Lower leg skin (tissue), 3 donors: Measurements from ENCODE around the gene TEX28.

Experiments
- POLR2A ChIP-seq, 2 donors: fragments of 450-650 bp; IDR thresholded peaks; one replicate each; pipeline ENCODE4 v1.6.1; 2016 to 2017; ENCODE audit warnings: antibody characterized with exemption in 2 of 2, mild to moderate bottlenecking in 1 of 2, moderate library complexity in 1 of 2
- TF ChIP-seq, protein P1 (sequence below), 3 donors: fragments of 450-650 bp; IDR thresholded peaks; one replicate each; pipeline ENCODE4 v1.5.1; 2016; ENCODE audit warnings: antibody characterized with exemption in 3 of 3, mild to moderate bottlenecking in 3 of 3, moderate library complexity in 2 of 3

DNA sequence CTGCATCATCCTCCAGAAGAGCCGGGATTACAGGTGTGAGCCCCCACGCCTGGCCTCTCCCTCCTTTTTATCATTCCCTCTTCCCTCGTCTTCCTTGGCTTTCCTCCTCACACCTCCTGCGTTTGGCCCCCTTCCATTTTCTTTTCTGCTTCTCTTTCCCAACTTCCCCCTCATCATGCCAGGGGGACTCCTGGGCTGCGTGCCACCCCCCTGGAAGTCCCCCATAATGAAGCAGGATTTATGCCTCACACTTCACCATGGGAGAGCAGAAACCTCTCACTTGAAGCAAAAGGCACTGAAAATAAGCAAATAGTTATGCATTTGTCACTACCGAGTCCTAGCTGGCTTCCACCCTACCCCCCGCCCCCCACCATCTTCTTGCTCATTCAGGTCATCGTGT, 8.6 kb upstream of the TEX28 start:
- TF ChIP-seq, protein P1, sequence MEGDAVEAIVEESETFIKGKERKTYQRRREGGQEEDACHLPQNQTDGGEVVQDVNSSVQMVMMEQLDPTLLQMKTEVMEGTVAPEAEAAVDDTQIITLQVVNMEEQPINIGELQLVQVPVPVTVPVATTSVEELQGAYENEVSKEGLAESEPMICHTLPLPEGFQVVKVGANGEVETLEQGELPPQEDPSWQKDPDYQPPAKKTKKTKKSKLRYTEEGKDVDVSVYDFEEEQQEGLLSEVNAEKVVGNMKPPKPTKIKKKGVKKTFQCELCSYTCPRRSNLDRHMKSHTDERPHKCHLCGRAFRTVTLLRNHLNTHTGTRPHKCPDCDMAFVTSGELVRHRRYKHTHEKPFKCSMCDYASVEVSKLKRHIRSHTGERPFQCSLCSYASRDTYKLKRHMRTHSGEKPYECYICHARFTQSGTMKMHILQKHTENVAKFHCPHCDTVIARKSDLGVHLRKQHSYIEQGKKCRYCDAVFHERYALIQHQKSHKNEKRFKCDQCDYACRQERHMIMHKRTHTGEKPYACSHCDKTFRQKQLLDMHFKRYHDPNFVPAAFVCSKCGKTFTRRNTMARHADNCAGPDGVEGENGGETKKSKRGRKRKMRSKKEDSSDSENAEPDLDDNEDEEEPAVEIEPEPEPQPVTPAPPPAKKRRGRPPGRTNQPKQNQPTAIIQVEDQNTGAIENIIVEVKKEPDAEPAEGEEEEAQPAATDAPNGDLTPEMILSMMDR (IDR thresholded peaks at IDR 0.05): no peak
- no peak for TF ChIP-seq POLR2A (IDR thresholded peaks at IDR 0.05)
